DMS114 treated with DMSO at 0.1 percent for 48 hours (cell line): ENCODE measurements around the gene UBE2G2.
"Not testable (repeated sequence)": the region's sequence is repeated elsewhere in the genome, so short reads cannot be mapped to it uniquely, and the experiment has no call there.

Experiments
- DNase-seq: peaks from one replicate; lab custom pipeline; 2025; ENCODE audit not compliant: unreplicated experiment; lab: John Stamatoyannopoulos, UW

The UBE2G2 gene

GRCh38 chr21:44836666-44837471, 35.2 kb upstream of the UBE2G2 start:
- no peak for DNase-seq

- DNase-seq: no peak
Observed at GRCh38 chr21:44836349-44836665, 34.7 kb upstream of the UBE2G2 start.

- no peak for DNase-seq
Observed at GRCh38 chr21:44835647-44835973, 34.0 kb upstream of the UBE2G2 start.

- DNase-seq: no peak
Observed at GRCh38 chr21:44834951-44835646, 33.5 kb upstream of the UBE2G2 start.

- no peak for DNase-seq
Observed at GRCh38 chr21:44834231-44834950, 32.8 kb upstream of the UBE2G2 start.

- DNase-seq: no peak
Observed at GRCh38 chr21:44833663-44834062, 32.0 kb upstream of the UBE2G2 start.

- not testable (repeated sequence) for DNase-seq
Observed at GRCh38 chr21:44832516-44833255, 31.1 kb upstream of the UBE2G2 start.

GRCh38 chr21:44831227-44831860, 29.7 kb upstream of the UBE2G2 start:
- DNase-seq: no peak

GRCh38 chr21:44829507-44830092, 28.0 kb upstream of the UBE2G2 start:
- DNase-seq: no peak

GRCh38 chr21:44828362-44829056, 26.9 kb upstream of the UBE2G2 start:
- DNase-seq: no peak

- DNase-seq: no peak
Observed at GRCh38 chr21:44823179-44823660, 21.6 kb upstream of the UBE2G2 start.

- no peak for DNase-seq
Observed at GRCh38 chr21:44822484-44823178, 21.0 kb upstream of the UBE2G2 start.

GRCh38 chr21:44820851-44821250, 19.2 kb upstream of the UBE2G2 start:
- DNase-seq: no peak

GRCh38 chr21:44819283-44820243, 17.9 kb upstream of the UBE2G2 start:
- no peak for DNase-seq

GRCh38 chr21:44818640-44819011, 17.0 kb upstream of the UBE2G2 start:
- DNase-seq: no peak

GRCh38 chr21:44817914-44818639, 16.5 kb upstream of the UBE2G2 start, which contains the start of gene SUMO3:
Gene SUMO3, minus strand, starts transcription at chr21:44818062. Its CDS starts 94 bp downstream, at chr21:44817968.
- DNase-seq: no peak

GRCh38 chr21:44817506-44817880, 15.9 kb upstream of the UBE2G2 start:
- no peak for DNase-seq
